GM21723 (cell line): ENCODE measurements around the gene CDX1.
A peak's percentile ranks its signal among the peaks of the same experiment; 100 is the strongest.

Source experiments
- ATAC-seq: cut with Tn5 transposase; IDR thresholded peaks from one replicate; pipeline ENCODE4 v1.9.1; 2021; ENCODE audit warnings: mild to moderate bottlenecking, moderate library complexity; ENCODE audit not compliant: unreplicated experiment

Gene CDX1

GRCh38 chr5:150161242-150162141, 5.1 kb upstream of the CDX1 start:
- peak; percentile 78 for ATAC-seq

- no peak for ATAC-seq
Observed at GRCh38 chr5:150162142-150162513, 4.5 kb upstream of the CDX1 start.

- no peak for ATAC-seq
Observed at GRCh38 chr5:150163035-150163434, 3.5 kb upstream of the CDX1 start.

GRCh38 chr5:150163547-150164059, 3.0 kb upstream of the CDX1 start:
- no peak for ATAC-seq

- ATAC-seq: no peak
Observed at GRCh38 chr5:150164211-150164980, 2.2 kb upstream of the CDX1 start.

DNA sequence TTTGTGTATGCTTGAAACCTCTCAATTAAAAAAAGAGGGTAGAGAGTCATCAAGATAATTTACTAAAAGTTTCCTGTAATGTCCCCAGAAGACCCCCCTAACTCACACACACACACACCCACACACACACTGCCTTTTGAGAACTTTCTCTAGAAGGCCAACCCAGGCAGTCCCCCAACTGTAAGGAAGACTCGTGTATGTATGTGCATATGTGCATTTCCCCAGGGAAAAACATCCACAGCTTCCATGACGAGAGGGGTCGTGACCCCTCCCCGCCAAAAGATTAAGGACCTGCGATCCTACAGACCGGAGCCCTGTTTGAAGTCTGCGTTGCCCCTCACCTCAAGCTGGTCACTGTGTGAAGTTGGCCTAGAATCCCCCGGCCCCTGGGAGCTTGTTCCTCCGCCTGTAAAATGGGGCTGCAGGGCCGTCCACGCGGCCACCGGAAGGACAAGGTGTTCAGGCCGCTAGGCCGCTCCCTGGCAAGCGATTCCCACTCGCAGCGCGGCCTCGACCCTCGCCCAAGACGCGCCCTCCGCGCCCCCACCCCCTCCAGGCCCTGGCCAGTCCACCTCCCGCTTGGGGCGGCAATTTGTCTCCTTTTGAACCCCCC, 435 bp upstream of the CDX1 start:
- no peak for ATAC-seq

GRCh38 chr5:150167512-150167850, 903 bp downstream of the CDX1 start:
- no peak for ATAC-seq

- ATAC-seq: no peak
Observed at GRCh38 chr5:150167908-150168307, 1.3 kb downstream of the CDX1 start.

DNA sequence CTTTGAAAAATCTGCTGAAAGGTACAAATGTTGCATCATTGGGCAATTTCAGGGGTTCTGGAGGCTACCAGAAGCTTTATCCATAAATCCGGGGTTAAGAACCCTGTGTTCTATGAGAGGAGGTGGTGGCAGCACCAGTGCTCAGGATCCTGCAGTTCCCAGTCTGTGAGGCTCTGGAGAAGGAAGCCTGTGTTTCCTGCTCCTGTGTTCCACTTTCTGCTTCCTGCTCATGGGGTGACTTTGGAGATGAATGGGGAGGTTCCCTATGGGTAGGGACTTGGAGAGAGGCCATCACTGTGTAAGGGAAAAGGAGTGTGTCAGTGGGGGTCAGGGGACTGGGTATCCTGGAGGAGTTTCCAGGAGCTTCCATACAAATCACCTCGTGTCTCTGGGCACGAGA, 2.3 kb downstream of the CDX1 start:
- ATAC-seq: no peak

- no peak for ATAC-seq
Observed at GRCh38 chr5:150172145-150172544, 5.6 kb downstream of the CDX1 start.

DNA sequence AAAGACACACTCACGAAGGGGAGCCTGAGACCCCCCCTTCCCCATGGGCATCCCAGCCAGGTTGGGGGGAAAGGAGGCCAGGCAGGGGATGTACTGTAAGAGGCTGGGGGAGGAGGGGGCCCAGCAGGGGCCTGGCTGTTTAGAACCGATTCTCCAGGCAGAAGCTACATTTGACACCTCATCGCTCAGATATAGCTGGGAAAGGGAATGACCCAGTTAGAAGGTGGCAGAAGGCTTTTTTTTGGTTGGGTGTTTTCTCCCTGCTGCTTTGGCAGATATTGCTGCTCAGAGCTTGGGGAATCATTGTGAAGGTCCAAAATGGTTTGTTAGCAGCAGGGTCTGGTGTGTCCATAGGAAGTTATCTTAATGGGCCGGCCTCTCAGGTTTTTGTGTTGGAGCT, 6.0 kb downstream of the CDX1 start:
- ATAC-seq: no peak

- no peak for ATAC-seq
Observed at GRCh38 chr5:150173161-150173560, 6.6 kb downstream of the CDX1 start.

DNA sequence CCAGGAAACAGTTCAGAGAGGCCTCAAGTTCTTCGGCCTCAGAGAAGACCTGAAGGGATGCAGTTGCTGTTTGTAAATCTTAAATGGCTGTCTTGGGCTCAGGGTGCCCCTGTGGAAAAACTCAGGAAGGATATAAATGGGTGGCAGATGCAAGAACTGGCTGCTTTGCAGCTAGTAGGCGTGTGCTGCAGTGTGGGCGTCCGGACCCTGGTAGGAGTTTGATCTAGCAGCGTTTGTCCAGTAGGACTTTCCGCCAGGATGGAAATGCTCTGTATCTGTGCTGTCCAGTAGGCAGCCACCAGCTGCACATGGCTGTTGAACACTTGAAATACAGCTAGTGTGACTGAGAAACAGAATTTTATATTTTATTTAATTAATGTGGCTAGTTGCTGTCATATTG, 7.7 kb downstream of the CDX1 start:
- no peak for ATAC-seq

- ATAC-seq: no peak
Observed at GRCh38 chr5:150175076-150175475, 8.5 kb downstream of the CDX1 start.

DNA sequence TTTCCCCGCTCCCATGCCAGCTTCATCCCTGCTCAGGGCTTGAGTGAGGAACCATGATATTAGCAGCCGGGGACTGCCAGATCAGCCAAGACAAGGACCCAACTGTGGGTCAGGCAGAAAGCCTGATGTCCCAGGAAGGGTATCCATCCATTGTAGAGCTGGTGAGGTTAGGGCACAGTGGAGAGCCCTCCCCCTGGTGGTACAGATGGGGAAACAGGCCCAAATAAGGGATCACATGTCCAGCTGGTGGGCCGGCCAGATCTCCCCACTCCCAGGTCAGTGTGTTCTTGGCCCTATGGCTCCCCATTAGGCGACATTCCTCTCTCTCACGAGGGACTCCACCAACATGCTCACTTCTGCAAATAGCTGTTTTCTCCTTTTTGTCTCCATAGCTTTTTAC, 9.0 kb downstream of the CDX1 start:
- ATAC-seq: no peak

GRCh38 chr5:150176745-150177477, 10.3 kb downstream of the CDX1 start:
- no peak for ATAC-seq

DNA sequence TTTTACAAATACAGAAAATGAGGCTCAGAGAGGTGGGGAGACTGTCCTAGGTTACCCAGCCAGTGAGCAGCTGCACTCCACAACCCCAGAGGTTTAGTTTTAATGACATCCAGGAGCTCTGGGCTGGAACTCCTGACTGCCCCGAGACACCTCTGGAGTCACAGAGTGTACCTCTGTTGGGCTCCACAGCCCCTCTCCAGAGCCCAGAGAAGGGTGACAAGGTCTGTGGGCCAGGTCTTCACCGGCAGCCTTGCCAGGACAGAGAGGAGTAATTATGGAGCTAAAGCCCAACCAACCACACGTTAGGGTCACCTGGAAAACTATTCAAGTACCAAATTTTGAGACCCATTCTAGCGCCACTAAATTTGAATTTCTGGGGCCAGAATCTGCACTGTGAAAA, 11.1 kb downstream of the CDX1 start:
- no peak for ATAC-seq

- ATAC-seq: no peak
Observed at GRCh38 chr5:150178262-150178661, 11.7 kb downstream of the CDX1 start.

DNA sequence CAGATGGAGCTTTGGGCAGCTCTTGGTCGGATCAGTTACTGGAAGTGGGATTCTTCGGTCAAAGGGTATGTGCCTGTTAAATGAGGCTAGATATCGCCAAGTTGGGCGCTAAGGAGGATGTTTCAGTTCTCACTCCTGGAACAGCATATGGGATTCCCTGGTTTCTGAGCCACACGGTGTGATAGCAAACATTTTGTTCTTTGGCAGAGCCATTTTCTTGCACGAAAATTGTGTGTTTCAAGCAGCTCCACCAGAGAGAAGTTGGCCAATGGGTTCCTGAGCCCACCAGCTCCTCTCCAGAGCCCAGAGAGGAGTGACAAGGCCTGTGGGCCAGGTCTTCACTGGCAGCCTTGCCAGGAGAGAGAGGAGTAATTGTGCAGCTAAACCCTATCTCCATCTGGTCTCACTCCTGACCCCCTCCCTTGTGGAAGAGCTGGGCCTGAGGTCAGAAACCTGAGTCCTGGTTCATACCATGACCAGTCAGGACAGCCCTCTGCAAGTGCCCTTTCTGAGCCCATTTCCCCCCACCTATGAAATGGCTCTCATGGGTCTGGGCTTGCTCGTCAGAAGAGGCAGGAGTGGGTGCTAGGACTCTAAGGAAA, 12.5 kb downstream of the CDX1 start:
- no peak for ATAC-seq

GRCh38 chr5:150180241-150181026, 13.9 kb downstream of the CDX1 start:
- no peak for ATAC-seq
